ENCODE results near the gene SPOCK3. TPM values are rescaled to one million over a fixed set of nuclear protein-coding genes. Genes with fewer than 3 reads are reported as not detected.

SPOCK3 gene
- total RNA-seq, 1 experiment from 2014 or later: 1.4 TPM

GRCh38 chr4:166846939-166847338 is 387.4 kb downstream of the SPOCK3 start:
- no peaks in the 10 kb centered on the region for H3K27me3 ChIP-seq (ENCODE audit: control insufficient read depth, insufficient read depth, low read length)

GRCh38 chr4:166842795-166843261 is 391.5 kb downstream of the SPOCK3 start:
- no TSS peak for BruUV-seq (replicated peaks)
- in situ Hi-C loops (cut with HindIII; ENCODE audit: low pct_unique_long_range_greater_than_20kb, low sequenced_read_pairs): no loop called here
- POLR2A ChIA-PET: no interaction called here

More at GRCh38 chr4:166846939-166847338, 387.4 kb downstream of the SPOCK3 start:
- Histone ChIP-seq H3K27ac (ENCODE audit: low read length) (no peak overlapping the region), H3K36me3 (ENCODE audit: control insufficient read depth, insufficient read depth, low read length) (no peaks in the 10 kb centered on the region), H3K4me1 (ENCODE audit: control insufficient read depth, insufficient read depth, low read length) (no peaks in the 10 kb centered on the region), H3K9me3 (ENCODE audit: control insufficient read depth, insufficient read depth, low read depth, low read length) (no peaks in the 10 kb centered on the region), H3K4me3 (ENCODE audit: low read depth in 2 of 2, low read length in 2 of 2) (no peak overlapping the region)
- in situ Hi-C loops (cut with HindIII; ENCODE audit: low pct_unique_long_range_greater_than_20kb, low sequenced_read_pairs) (no loop called here), intact Hi-C loops (cut with micrococcal nuclease; ENCODE audit: unreplicated experiment) (no loop called here)
- ChIA-PET POLR2A (no interaction called here), CTCF (no interaction called here)
- no TSS peak for BruUV-seq (replicated peaks)
- DNase-seq (ENCODE audit: low read depth, low spot score) (no peak), ATAC-seq (no peak)
- TF ChIP-seq SIN3A (IDR thresholded peaks at IDR 0.05; ENCODE audit: borderline replicate concordance, insufficient read depth, low read depth, low read length) (no peak), REST (IDR thresholded peaks at IDR 0.05; ENCODE audit: insufficient read depth in 1 of 2, low read depth in 2 of 2, low read length in 1 of 2) (no peak), CTCF (IDR thresholded peaks at IDR 0.05) (no peak), POLR2AphosphoS5 (IDR thresholded peaks at IDR 0.05; ENCODE audit: low read depth, low read length) (no peak), TCF7L2 (IDR thresholded peaks at IDR 0.05; ENCODE audit: low read depth, low read length) (no peak)

More at GRCh38 chr4:166842795-166843261, 391.5 kb downstream of the SPOCK3 start:
- TF ChIP-seq CTCF (IDR thresholded peaks at IDR 0.05) (no peak), POLR2AphosphoS5 (IDR thresholded peaks at IDR 0.05; ENCODE audit: low read depth, low read length) (no peak), REST (IDR thresholded peaks at IDR 0.05; ENCODE audit: insufficient read depth in 1 of 2, low read depth in 2 of 2, low read length in 1 of 2) (no peak), TCF7L2 (IDR thresholded peaks at IDR 0.05; ENCODE audit: low read depth, low read length) (no peak), SIN3A (IDR thresholded peaks at IDR 0.05; ENCODE audit: borderline replicate concordance, insufficient read depth, low read depth, low read length) (no peak)
- CTCF ChIA-PET: no interaction called here
- H3K27ac ChIP-seq (ENCODE audit: low read length): no peak overlapping the region
- H3K4me1 ChIP-seq (ENCODE audit: control insufficient read depth, insufficient read depth, low read length): no peaks in the 10 kb centered on the region
- ATAC-seq: no peak
- no peaks in the 10 kb centered on the region for H3K27me3 ChIP-seq (ENCODE audit: control insufficient read depth, insufficient read depth, low read length)
- H3K4me3 ChIP-seq (ENCODE audit: low read depth in 2 of 2, low read length in 2 of 2): no peak overlapping the region
- no peaks in the 10 kb centered on the region for H3K9me3 ChIP-seq (ENCODE audit: control insufficient read depth, insufficient read depth, low read depth, low read length)
- H3K36me3 ChIP-seq (ENCODE audit: control insufficient read depth, insufficient read depth, low read length): no peaks in the 10 kb centered on the region
- intact Hi-C loops (cut with micrococcal nuclease; ENCODE audit: unreplicated experiment): no loop called here
- DNase-seq (ENCODE audit: low read depth, low spot score): no peak

All from Panc1 (cell line).